GM12878 (cell line): ENCODE measurements around the gene IPMK. TPM values are rescaled to one million over a fixed set of nuclear protein-coding genes. Genes with fewer than 3 reads are reported as not detected.

Experiments
- ASH2L ChIP-seq: fragments of 300-600, 200-600 bp; sonication (generic); IDR thresholded peaks from 2 replicates; pipeline ENCODE4 v1.6.1; 2017; ENCODE audit warnings: low read depth, mild to moderate bottlenecking, borderline replicate concordance
- ATF3 ChIP-seq: IDR thresholded peaks from 2 replicates; pipeline ENCODE4 v1.6.1; 2011; ENCODE audit warnings: low read depth, mild to moderate bottlenecking, low read length, moderate library complexity, borderline replicate concordance; ENCODE audit errors: extremely low read depth
- ATF7 ChIP-seq: fragments of 450-650 bp; IDR thresholded peaks from 2 replicates; pipeline ENCODE4 v1.6.1; 2016; ENCODE audit warnings: low read depth, mild to moderate bottlenecking
- BRCA1 ChIP-seq: IDR thresholded peaks from 2 replicates; pipeline ENCODE4 v1.6.1; 2011; ENCODE audit warnings: low read depth, low read length, improper control_type of control experiment
- E2F4 ChIP-seq: IDR thresholded peaks from 2 replicates; pipeline ENCODE4 v1.6.1; 2012; ENCODE audit warnings: low read depth, low read length, improper control_type of control experiment
- EZH2 ChIP-seq: IDR thresholded peaks from 2 replicates; pipeline ENCODE4 v1.6.1; 2012; ENCODE audit warnings: low read depth, mild to moderate bottlenecking, control low read depth, inconsistent platforms, low read length, borderline replicate concordance; ENCODE audit not compliant: control insufficient read depth
- IRF3 ChIP-seq: fragments of 450-650 bp; IDR thresholded peaks from 2 replicates; pipeline ENCODE4 v1.6.1; 2014; ENCODE audit warnings: mild to moderate bottlenecking
- KAT2A ChIP-seq: conservative IDR thresholded peaks from 2 replicates; pipeline ENCODE4 v1.6.1; 2011; ENCODE audit warnings: low read depth, low read length; ENCODE audit not compliant: control insufficient read depth
- MXI1 ChIP-seq: fragments of 150-350 bp; IDR thresholded peaks from 2 replicates; pipeline ENCODE4 v1.6.1; 2011; ENCODE audit warnings: low read depth, mild to moderate bottlenecking, inconsistent platforms, low read length, improper control_type of control experiment
- MYB ChIP-seq: fragments of 150-350 bp; IDR thresholded peaks from 2 replicates; pipeline ENCODE4 v1.6.1; 2014; ENCODE audit warnings: mild to moderate bottlenecking, low read depth, low read length, borderline replicate concordance
- NBN ChIP-seq: fragments of 450-650 bp; IDR thresholded peaks from 2 replicates; pipeline ENCODE4 v1.6.1; 2016
- POLR2A ChIP-seq: IDR thresholded peaks from 2 replicates; pipeline ENCODE4 v1.6.1; 2011; ENCODE audit warnings: low read depth, mild to moderate bottlenecking, low read length
- POLR2AphosphoS5 ChIP-seq: IDR thresholded peaks from 2 replicates; pipeline ENCODE4 v1.6.1; 2011; ENCODE audit warnings: mild to moderate bottlenecking, low read length, inconsistent platforms
- PRDM15 ChIP-seq: fragments of 450-650 bp; formaldehyde crosslinking; IDR thresholded peaks from 2 replicates; pipeline ENCODE4 v1.4.0; 2020; ENCODE audit warnings: mild to moderate bottlenecking, moderate library complexity
- RB1 ChIP-seq: fragments of 450-650 bp; formaldehyde crosslinking; IDR thresholded peaks from 2 replicates; pipeline ENCODE4 v1.6.1; 2017; ENCODE audit warnings: mild to moderate bottlenecking, borderline replicate concordance
- RELA ChIP-seq: fragments of 450-650 bp; IDR thresholded peaks from 2 replicates; pipeline ENCODE4 v1.8.0; 2014; ENCODE audit warnings: borderline replicate concordance; ENCODE audit not compliant: partially characterized antibody
- RELB ChIP-seq: fragments of 450-650 bp; IDR thresholded peaks from 2 replicates; pipeline ENCODE4 v1.6.1; 2017; ENCODE audit warnings: low read depth, mild to moderate bottlenecking, moderate library complexity
- SMAD5 ChIP-seq: IDR thresholded peaks from 2 replicates; pipeline ENCODE4 v1.6.1; 2016; ENCODE audit warnings: antibody characterized with exemption, low read depth
- SMARCA5 ChIP-seq: fragments of 450-650 bp; IDR thresholded peaks from 2 replicates; pipeline ENCODE4 v1.6.1; 2017; ENCODE audit warnings: mild to moderate bottlenecking
- SPI1 ChIP-seq: IDR thresholded peaks from 2 replicates; pipeline ENCODE4 v1.6.1; 2011; ENCODE audit warnings: low read depth, mild to moderate bottlenecking, low read length, moderate library complexity, borderline replicate concordance; ENCODE audit not compliant: insufficient read depth
- STAT1 ChIP-seq: fragments of 450-650 bp; conservative IDR thresholded peaks from 2 replicates; pipeline ENCODE4 v1.6.1; 2014; ENCODE audit warnings: antibody characterized with exemption, mild to moderate bottlenecking
- YY1 ChIP-seq: IDR thresholded peaks from 2 replicates; pipeline ENCODE4 v1.6.1; 2011; ENCODE audit warnings: low read depth, mild to moderate bottlenecking, low read length
- polyA plus RNA-seq, 11 experiments: library from polyadenylated mRNA; depleted of rRNA in 4 of 11; unstranded in 6 of 11; stranded (reverse) in 5 of 11; fragments of >200 nt; fragmentation: Nextera tagmentation in 4 of 11; fragmentation: Illumina TruSeq in 1 of 11; extraction: Ambion mirVana in 4 of 11; extraction: Trizol in 1 of 11; gene quantifications; 1 replicate in 1 of 11; 2 replicates in 10 of 11; pipeline versions ENCODE4 v1.2.1 to v1.2.3, GENCODE V29; 2011 to 2016; ENCODE audit warnings: inconsistent platforms in 2 of 11, missing spikeins in 2 of 11, low read depth in 1 of 11
- total RNA-seq, 4 experiments: library from RNA; depleted of rRNA in 3 of 4; stranded (reverse); fragments of >200 nt in 3 of 4; fragmentation: Illumina TruSeq in 1 of 4; extraction: Trizol in 1 of 4; gene quantifications; 2 replicates each; pipeline versions ENCODE4 v1.2.1 to v1.2.3, GENCODE V29; 2013 to 2021

IPMK gene
- total and polyA plus RNA-seq, 10 of the 15 experiments (the other 5 are each of a cell fraction or from before 2014, with no cell fraction given) = 0.84 to 7.5 (median 3.6) TPM

GRCh38 chr10:58268946-58269781 is 1.5 kb upstream of the IPMK start, which contains the start of gene CISD1 (continued):
- TF ChIP-seq EZH2 (no peak), ASH2L (0 out of 2 replicates have a peak, but pooled peaks have one; percentile 52), RELB (peak; percentile 13; the same call in 1 of the 2 replicates), YY1 (peak; percentile 46), SMARCA5 (peak; percentile 28; the same call in 1 of the 2 replicates), ATF7 (no peak), SPI1 (0 out of 2 replicates have a peak, but pooled peaks have one; percentile 17), POLR2A (peak; percentile 93), RELA (peak; percentile 54), ATF3 (peak; percentile 63; the same call in 1 of the 2 replicates), POLR2AphosphoS5 (peak; percentile 81), NBN (peak; percentile 78), MXI1 (peak; percentile 80; the same call in 1 of the 2 replicates), RB1 (peak; percentile 52; the same call in 1 of the 2 replicates), BRCA1 (no peak), STAT1 (0 out of 2 replicates have a peak, but pooled peaks have one; percentile 46), E2F4 (no peak), PRDM15 (CRISPR knock-in tag) (no peak), KAT2A (no peak), MYB (0 out of 2 replicates have a peak, but pooled peaks have one; percentile 15), IRF3 (no peak), SMAD5 (no peak; the same call in 1 of the 2 replicates)
